Measurements from ENCODE around the gene AVPR2. TPM values are rescaled to one million over a fixed set of nuclear protein-coding genes. Genes with fewer than 3 reads are reported as not detected.

Gene AVPR2
- total RNA-seq, 2 donors from 2014 or later, result 3.7 to 3.8 TPM

GRCh38 chrX:153926858-153927671, 22.6 kb downstream of the AVPR2 start:
- intact Hi-C loops (cut with DNase I), result no loop called here
- peak; percentile 12 to 14 for ATAC-seq

GRCh38 chrX:153927672-153927921, 23.1 kb downstream of the AVPR2 start:
- ATAC-seq, result peak in 1 of 2 donors; percentile 2
- no peak for DNase-seq
- intact Hi-C loops (cut with DNase I), result no loop called here

More at GRCh38 chrX:153926858-153927671, 22.6 kb downstream of the AVPR2 start:
- peak; percentile 63 for DNase-seq

GRCh38 chrX:153927922-153928760, 23.7 kb downstream of the AVPR2 start:
- DNase-seq, result peak; percentile 97
- intact Hi-C loops (cut with DNase I), result no loop called here
- ATAC-seq, result peak; percentile 93

GRCh38 chrX:153928846-153929245, 24.4 kb downstream of the AVPR2 start:
- intact Hi-C loops (cut with DNase I), result no loop called here
- no peak for ATAC-seq
- DNase-seq, result no peak

GRCh38 chrX:153929576-153929975, 25.1 kb downstream of the AVPR2 start:
- DNase-seq, result no peak
- no peak for ATAC-seq
- intact Hi-C loops (cut with DNase I), result no loop called here

GRCh38 chrX:153930011-153930910, 25.8 kb downstream of the AVPR2 start:
- DNase-seq (no peak), ATAC-seq (no peak)
- intact Hi-C loops (cut with DNase I), result no loop called here

- intact Hi-C loops (cut with DNase I), result no loop called here
- no peak for DNase-seq
- no peak for ATAC-seq
Observed at GRCh38 chrX:153931151-153931550, 26.7 kb downstream of the AVPR2 start.

- DNase-seq, result no peak
- no peak for ATAC-seq
- intact Hi-C loops (cut with DNase I), result no loop called here
Observed at GRCh38 chrX:153931748-153932147, 27.3 kb downstream of the AVPR2 start.

GRCh38 chrX:153932220-153932915, 27.9 kb downstream of the AVPR2 start:
- DNase-seq, result no peak
- intact Hi-C loops (cut with DNase I), result no loop called here
- no peak for ATAC-seq

GRCh38 chrX:153933748-153934147, 29.3 kb downstream of the AVPR2 start:
- intact Hi-C loops (cut with DNase I), result no loop called here
- DNase-seq (no peak), ATAC-seq (no peak)

- intact Hi-C loops (cut with DNase I), result no loop called here
- DNase-seq (no peak), ATAC-seq (peak; percentile 10 to 34)
Observed at GRCh38 chrX:153934148-153934761, 29.8 kb downstream of the AVPR2 start.

GRCh38 chrX:153934762-153935325, 30.4 kb downstream of the AVPR2 start, which contains the start of gene NAA10:
Gene NAA10 (minus strand): TSS chrX:153935037. CDS start chrX:153934904, 133 bp downstream.
- peak; percentile 81 for DNase-seq
- intact Hi-C loops (cut with DNase I), result no loop called here
- ATAC-seq, result peak; percentile 97 to 99

GRCh38 chrX:153935326-153935851, 30.9 kb downstream of the AVPR2 start:
- intact Hi-C loops (cut with DNase I), result no loop called here
- DNase-seq (no peak), ATAC-seq (no peak)

GRCh38 chrX:153937056-153937455, 32.6 kb downstream of the AVPR2 start:
- no peak for DNase-seq
- ATAC-seq, result no peak
- intact Hi-C loops (cut with DNase I), result no loop called here

- intact Hi-C loops (cut with DNase I), result no loop called here
- no peak for ATAC-seq
Observed at GRCh38 chrX:153938226-153938786, 33.8 kb downstream of the AVPR2 start.

GRCh38 chrX:153939573-153939972, 35.1 kb downstream of the AVPR2 start:
- no peak for DNase-seq

More at GRCh38 chrX:153938226-153938786, 33.8 kb downstream of the AVPR2 start:
- no peak for DNase-seq

More at GRCh38 chrX:153939573-153939972, 35.1 kb downstream of the AVPR2 start:
- no peak for ATAC-seq
- intact Hi-C loops (cut with DNase I), result no loop called here
